Fibroblast of lung (primary cell): Measurements from ENCODE around the gene DNAJB1. TPM values are rescaled to one million over a fixed set of nuclear protein-coding genes. Genes with fewer than 3 reads are reported as not detected.
A peak's percentile ranks its signal among the peaks of the same experiment; 100 is the strongest.
"Not testable (repeated sequence)": the region's sequence is repeated elsewhere in the genome, so short reads cannot be mapped to it uniquely, and the experiment has no call there.

Source experiments
- DNase-seq, 2 donors: peaks; one replicate each; pipeline versions ENCODE4 v3.0.0 to v3.0.0-alpha.2; 2010; ENCODE audit warnings: low read depth in 2 of 2
- H2AFZ ChIP-seq: 2 replicates; pipeline ENCODE4 v1.5.1; 2012; ENCODE audit warnings: low read length, control low read depth, inconsistent platforms
- H3K27ac ChIP-seq: 2 replicates; pipeline ENCODE4 v1.5.1; 2011; ENCODE audit warnings: low read length, control low read depth; ENCODE audit not compliant: insufficient read depth
- H3K27me3 ChIP-seq: 2 replicates; pipeline ENCODE4 v1.5.1; 2011; ENCODE audit warnings: mild to moderate bottlenecking, low read length; ENCODE audit not compliant: control insufficient read depth, insufficient read depth
- H3K36me3 ChIP-seq: 2 replicates; pipeline ENCODE4 v1.5.1; 2011; ENCODE audit warnings: low read length; ENCODE audit not compliant: control insufficient read depth, insufficient read depth
- H3K4me1 ChIP-seq: 2 replicates; pipeline ENCODE4 v1.5.1; 2011; ENCODE audit warnings: low read length; ENCODE audit not compliant: control insufficient read depth, insufficient read depth; ENCODE audit errors: extremely low read depth
- H3K4me2 ChIP-seq: 2 replicates; pipeline ENCODE4 v1.5.1; 2011; ENCODE audit warnings: low read length, control low read depth; ENCODE audit not compliant: insufficient read depth; ENCODE audit errors: extremely low read depth
- H3K4me3 ChIP-seq, 4 experiments: fragments of 200-600 bp in 1 of 4; sonication (generic) in 1 of 4; replicated peaks in 1 of 4; 2 replicates each; pipeline ENCODE4 v1.5.1; 2011 to 2016; ENCODE audit warnings: low read length in 4 of 4, low read depth in 3 of 4, mild to moderate bottlenecking in 3 of 4, control low read depth in 2 of 4, inconsistent platforms in 1 of 4, mixed read lengths in 1 of 4; ENCODE audit not compliant: insufficient read depth in 1 of 4; ENCODE audit errors: control extremely low read depth in 1 of 4
- H3K79me2 ChIP-seq: 2 replicates; pipeline ENCODE4 v1.5.1; 2012; ENCODE audit warnings: mild to moderate bottlenecking, low read length, inconsistent platforms; ENCODE audit not compliant: control insufficient read depth, insufficient read depth
- H3K9ac ChIP-seq: 2 replicates; pipeline ENCODE4 v1.5.1; 2011; ENCODE audit warnings: mild to moderate bottlenecking, low read length, control low read depth; ENCODE audit not compliant: insufficient read depth
- H3K9me3 ChIP-seq: 2 replicates; pipeline ENCODE4 v1.5.1; 2012; ENCODE audit warnings: low read depth, low read length; ENCODE audit not compliant: control insufficient read depth, insufficient read depth
- H4K20me1 ChIP-seq: 2 replicates; pipeline ENCODE4 v1.5.1; 2011; ENCODE audit warnings: low read length; ENCODE audit not compliant: control insufficient read depth, insufficient read depth; ENCODE audit errors: extremely low read depth
- CTCF ChIP-seq, 2 donors: IDR thresholded peaks in 1 of 2; conservative IDR thresholded peaks in 1 of 2; 1 replicate in 1 of 2; 2 replicates in 1 of 2; pipeline ENCODE4 v1.5.1; 2011 to 2012; ENCODE audit warnings: low read length in 2 of 2, control low read depth in 1 of 2, inconsistent platforms in 1 of 2, low read depth in 1 of 2, mild to moderate bottlenecking in 1 of 2
- EZH2 ChIP-seq: IDR thresholded peaks from 2 replicates; pipeline ENCODE4 v1.5.1; 2012; ENCODE audit warnings: low read length, control low read depth, mild to moderate bottlenecking; ENCODE audit errors: missing control alignments
- polyA plus RNA-seq, 2 donors: library from polyadenylated mRNA; depleted of rRNA in 1 of 2; stranded (reverse) in 1 of 2; unstranded in 1 of 2; fragments of >200 nt; gene quantifications; 2 replicates each; pipeline ENCODE4 v1.2.1, GENCODE V29; 2011 to 2012; ENCODE audit warnings: missing spikeins in 1 of 2
- total RNA-seq: library from RNA; depleted of rRNA; stranded (reverse); fragments of >200 nt; gene quantifications from 2 replicates; pipeline ENCODE4 v1.2.1, GENCODE V29; 2014

DNAJB1 gene
- total and polyA plus RNA-seq, 2 donors (not counting 1 experiment from before 2014, with no cell fraction given) = 87.3 to 87.7 TPM

GRCh38 chr19:14544047-14544446 is 25.9 kb upstream of the DNAJB1 start:
- H2AFZ ChIP-seq = no peak overlapping the region

GRCh38 chr19:14542711-14543328 is 24.6 kb upstream of the DNAJB1 start:
- no peak overlapping the region for H3K9ac ChIP-seq

More at GRCh38 chr19:14544047-14544446, 25.9 kb upstream of the DNAJB1 start:
- peaks cover 2% of the 10 kb centered on the region for H3K79me2 ChIP-seq
- no peaks in the 10 kb centered on the region for H3K36me3 ChIP-seq
- TF ChIP-seq EZH2 (no peak), CTCF (conservative IDR thresholded peaks at IDR 0.05 in 1 of 2, IDR thresholded peaks at IDR 0.05 in 1 of 2; ENCODE audit: low read depth in 1 of 2, low read length in 2 of 2) (no peak)
- no peaks in the 10 kb centered on the region for H3K4me1 ChIP-seq
- H3K27me3 ChIP-seq = no peaks in the 10 kb centered on the region
- H3K9me3 ChIP-seq = no peaks in the 10 kb centered on the region
- peak in 1 of 2 donors; percentile 14 for DNase-seq
- no peak overlapping the region for H3K4me3 ChIP-seq
- H3K9ac ChIP-seq = no peak overlapping the region
- H4K20me1 ChIP-seq = no peaks in the 10 kb centered on the region
- no peak overlapping the region for H3K4me2 ChIP-seq
- no peak overlapping the region for H3K27ac ChIP-seq

GRCh38 chr19:14541979-14542378 is 23.8 kb upstream of the DNAJB1 start:
- not testable (repeated sequence) for H3K27me3 ChIP-seq, DNase-seq

More at GRCh38 chr19:14542711-14543328, 24.6 kb upstream of the DNAJB1 start:
- no peak for TF ChIP-seq EZH2
- no peak for TF ChIP-seq CTCF (conservative IDR thresholded peaks at IDR 0.05 in 1 of 2, IDR thresholded peaks at IDR 0.05 in 1 of 2; ENCODE audit: low read depth in 1 of 2, low read length in 2 of 2)
- Histone ChIP-seq H3K27ac (no peak overlapping the region), H3K4me2 (no peak overlapping the region), H3K9me3 (no peaks in the 10 kb centered on the region), H3K27me3 (no peaks in the 10 kb centered on the region), H2AFZ (no peak overlapping the region), H4K20me1 (no peaks in the 10 kb centered on the region), H3K4me1 (no peaks in the 10 kb centered on the region), H3K79me2 (peaks cover 2% of the 10 kb centered on the region), H3K4me3 (no peak overlapping the region), H3K36me3 (no peaks in the 10 kb centered on the region)
- peak in 1 of 2 donors; percentile 32 for DNase-seq

More at GRCh38 chr19:14541979-14542378, 23.8 kb upstream of the DNAJB1 start:
- not testable (repeated sequence) for H3K36me3 ChIP-seq, H3K27ac ChIP-seq, H3K9me3 ChIP-seq, H3K4me1 ChIP-seq, H2AFZ ChIP-seq, H3K79me2 ChIP-seq, H4K20me1 ChIP-seq, H3K4me2 ChIP-seq, H3K4me3 ChIP-seq, H3K9ac ChIP-seq
